HEK293 (cell line): ENCODE results near the gene THRA.

Source experiments
- AEBP2 ChIP-seq: fragments of 450-650 bp; formaldehyde crosslinking; IDR thresholded peaks from 2 replicates; pipeline ENCODE4 v1.5.1; 2016; ENCODE audit warnings: missing biosample characterization, missing genetic modification characterization, borderline replicate concordance
- HOXC10 ChIP-seq: sonication (generic); formaldehyde crosslinking; IDR thresholded peaks from 2 replicates; pipeline ENCODE4 v1.8.1; 2023; ENCODE audit warnings: mild to moderate bottlenecking, missing genetic modification reagents
- KLF10 ChIP-seq: fragments of 450-650 bp; IDR thresholded peaks from 2 replicates; pipeline ENCODE4 v1.5.1; 2018; ENCODE audit warnings: missing biosample characterization, mild to moderate bottlenecking, missing genetic modification characterization
- PBX3 ChIP-seq: sonication (generic); formaldehyde crosslinking; IDR thresholded peaks from 2 replicates; pipeline ENCODE4 v1.8.1; 2022; ENCODE audit warnings: mild to moderate bottlenecking, moderate library complexity, missing genetic modification reagents
- PRDM6 ChIP-seq: fragments of 450-650 bp; formaldehyde crosslinking; IDR thresholded peaks from 2 replicates; pipeline ENCODE4 v1.5.1; 2017; ENCODE audit warnings: missing biosample characterization, missing genetic modification characterization
- RBAK ChIP-seq: fragments of 450-650 bp; formaldehyde crosslinking; IDR thresholded peaks from 2 replicates; pipeline ENCODE4 v1.5.1; 2016; ENCODE audit warnings: missing biosample characterization, missing genetic modification characterization
- SCRT1 ChIP-seq: fragments of 450-650 bp; formaldehyde crosslinking; IDR thresholded peaks from 2 replicates; pipeline ENCODE4 v1.5.1; 2016; ENCODE audit warnings: missing biosample characterization, missing genetic modification characterization, borderline replicate concordance
- ZBTB11 ChIP-seq: fragments of 450-650 bp; formaldehyde crosslinking; conservative IDR thresholded peaks from 2 replicates; pipeline ENCODE4 v1.5.1; 2016; ENCODE audit warnings: low read depth, missing biosample characterization, missing genetic modification characterization
- ZFP3 ChIP-seq: fragments of 450-650 bp; formaldehyde crosslinking; IDR thresholded peaks from 2 replicates; pipeline ENCODE4 v1.5.1; 2016; ENCODE audit warnings: low read depth, missing biosample characterization, missing genetic modification characterization
- ZFP41 ChIP-seq: fragments of 450-650 bp; formaldehyde crosslinking; IDR thresholded peaks from 2 replicates; pipeline ENCODE4 v1.5.1; 2016; ENCODE audit warnings: missing biosample characterization, missing genetic modification characterization, borderline replicate concordance
- ZNF121 ChIP-seq: fragments of 450-650 bp; formaldehyde crosslinking; IDR thresholded peaks from 2 replicates; pipeline ENCODE4 v1.5.1; 2016; ENCODE audit warnings: missing biosample characterization, missing genetic modification characterization
- ZNF202 ChIP-seq: fragments of 450-650 bp; formaldehyde crosslinking; IDR thresholded peaks from 2 replicates; pipeline ENCODE4 v1.5.1; 2016; ENCODE audit warnings: missing biosample characterization, missing genetic modification characterization, borderline replicate concordance
- ZNF311 ChIP-seq: fragments of 450-650 bp; formaldehyde crosslinking; IDR thresholded peaks from 2 replicates; pipeline ENCODE4 v1.5.1; 2017; ENCODE audit warnings: missing biosample characterization, missing genetic modification characterization, borderline replicate concordance
- ZNF335 ChIP-seq: fragments of 450-650 bp; formaldehyde crosslinking; conservative IDR thresholded peaks from 2 replicates; pipeline ENCODE4 v1.5.1; 2016; ENCODE audit warnings: missing biosample characterization, missing genetic modification characterization
- ZNF362 ChIP-seq: fragments of 450-650 bp; formaldehyde crosslinking; IDR thresholded peaks from 2 replicates; pipeline ENCODE4 v1.5.1; 2016; ENCODE audit warnings: missing biosample characterization, missing genetic modification characterization
- ZNF423 ChIP-seq: fragments of 450-650 bp; formaldehyde crosslinking; IDR thresholded peaks from 2 replicates; pipeline ENCODE4 v1.5.1; 2016; ENCODE audit warnings: missing biosample characterization, missing genetic modification characterization
- ZNF530 ChIP-seq: fragments of 450-650 bp; formaldehyde crosslinking; IDR thresholded peaks from 2 replicates; pipeline ENCODE4 v1.5.1; 2016; ENCODE audit warnings: low read depth, missing biosample characterization, missing genetic modification characterization
- ZNF549 ChIP-seq: fragments of 450-650 bp; IDR thresholded peaks from 2 replicates; pipeline ENCODE4 v1.5.1; 2018; ENCODE audit warnings: missing biosample characterization, missing genetic modification characterization, mild to moderate bottlenecking, inconsistent platforms, moderate library complexity
- ZNF558 ChIP-seq: fragments of 450-650 bp; formaldehyde crosslinking; IDR thresholded peaks from 2 replicates; pipeline ENCODE4 v1.5.1; 2016; ENCODE audit warnings: missing biosample characterization, missing genetic modification characterization
- ZNF571 ChIP-seq: fragments of 450-650 bp; formaldehyde crosslinking; IDR thresholded peaks from 2 replicates; pipeline ENCODE4 v1.5.0; 2017; ENCODE audit warnings: missing biosample characterization, missing genetic modification characterization
- ZNF654 ChIP-seq: fragments of 450-650 bp; formaldehyde crosslinking; IDR thresholded peaks from 2 replicates; pipeline ENCODE4 v1.5.1; 2016; ENCODE audit warnings: low read depth, missing biosample characterization, missing genetic modification characterization
- ZNF670 ChIP-seq: fragments of 450-650 bp; formaldehyde crosslinking; IDR thresholded peaks from 2 replicates; pipeline ENCODE4 v1.5.1; 2016; ENCODE audit warnings: missing biosample characterization, missing genetic modification characterization, low read depth
- ZNF677 ChIP-seq: fragments of 450-650 bp; IDR thresholded peaks from 2 replicates; pipeline ENCODE4 v1.5.0; 2018; ENCODE audit warnings: missing biosample characterization, mild to moderate bottlenecking, missing genetic modification characterization, moderate library complexity
- ZNF692 ChIP-seq: fragments of 450-650 bp; formaldehyde crosslinking; IDR thresholded peaks from 2 replicates; pipeline ENCODE4 v1.5.1; 2016; ENCODE audit warnings: missing biosample characterization, missing genetic modification characterization
- ZNF707 ChIP-seq: fragments of 450-650 bp; formaldehyde crosslinking; IDR thresholded peaks from 2 replicates; pipeline ENCODE4 v1.5.1; 2016; ENCODE audit warnings: missing biosample characterization, missing genetic modification characterization
- ZNF76 ChIP-seq: fragments of 450-650 bp; formaldehyde crosslinking; IDR thresholded peaks from 2 replicates; pipeline ENCODE4; 2016; ENCODE audit warnings: low read depth, missing biosample characterization, missing genetic modification characterization, borderline replicate concordance
- ZSCAN30 ChIP-seq: fragments of 450-650 bp; IDR thresholded peaks from 2 replicates; pipeline ENCODE4 v1.5.1; 2018; ENCODE audit warnings: missing biosample characterization, mild to moderate bottlenecking, missing genetic modification characterization, moderate library complexity

THRA gene

GRCh38 chr17:40100669-40101366 is 38.1 kb downstream of the THRA start (continued):
- TF ChIP-seq ZFP3 (tag by site-specific recombination) (no peak), ZNF692 (tag by site-specific recombination) (peak; percentile 49; the same call in 1 of the 2 replicates), ZNF530 (tag by site-specific recombination) (no peak), ZNF670 (tag by site-specific recombination) (no peak), ZNF335 (tag by site-specific recombination) (peak; percentile 97), ZNF76 (tag by site-specific recombination) (peak; percentile 95), ZNF549 (tag by site-specific recombination) (no peak), ZBTB11 (tag by site-specific recombination) (peak; percentile 32; the same call in 1 of the 2 replicates), ZNF571 (tag by site-specific recombination) (no peak), ZFP41 (tag by site-specific recombination) (no peak), PRDM6 (no peak), HOXC10 (CRISPR knock-in tag) (no peak), ZNF362 (no peak), ZNF558 (tag by site-specific recombination) (no peak), PBX3 (CRISPR knock-in tag) (no peak), ZNF311 (tag by site-specific recombination) (no peak), ZNF654 (tag by site-specific recombination) (no peak), ZNF202 (tag by site-specific recombination) (no peak), RBAK (no peak), ZNF121 (no peak), KLF10 (tag by site-specific recombination) (0 out of 2 replicates have a peak, but pooled peaks have one; percentile 19), ZSCAN30 (tag by site-specific recombination) (no peak), AEBP2 (no peak), ZNF677 (tag by site-specific recombination) (no peak), SCRT1 (tag by site-specific recombination) (no peak), ZNF707 (no peak), ZNF423 (tag by site-specific recombination) (no peak)
